Prostate gland (tissue), 2 donors: ENCODE data around the gene PTPN13.

Source experiments
- POLR2A ChIP-seq: fragments of 450-650 bp; IDR thresholded peaks from one replicate; pipeline ENCODE4 v1.6.1; 2016; ENCODE audit warnings: antibody characterized with exemption, mild to moderate bottlenecking
- TF ChIP-seq, protein P1 (sequence below), 4 experiments: fragments of 200-600 bp in 2 of 4; fragments of 450-650 bp in 2 of 4; sonication (generic) in 2 of 4; IDR thresholded peaks; 1 replicate in 3 of 4; 2 replicates in 1 of 4; pipeline ENCODE4 v1.5.1; 2016 to 2019; ENCODE audit warnings: antibody characterized with exemption in 4 of 4, mild to moderate bottlenecking in 2 of 4, moderate library complexity in 2 of 4

DNA sequence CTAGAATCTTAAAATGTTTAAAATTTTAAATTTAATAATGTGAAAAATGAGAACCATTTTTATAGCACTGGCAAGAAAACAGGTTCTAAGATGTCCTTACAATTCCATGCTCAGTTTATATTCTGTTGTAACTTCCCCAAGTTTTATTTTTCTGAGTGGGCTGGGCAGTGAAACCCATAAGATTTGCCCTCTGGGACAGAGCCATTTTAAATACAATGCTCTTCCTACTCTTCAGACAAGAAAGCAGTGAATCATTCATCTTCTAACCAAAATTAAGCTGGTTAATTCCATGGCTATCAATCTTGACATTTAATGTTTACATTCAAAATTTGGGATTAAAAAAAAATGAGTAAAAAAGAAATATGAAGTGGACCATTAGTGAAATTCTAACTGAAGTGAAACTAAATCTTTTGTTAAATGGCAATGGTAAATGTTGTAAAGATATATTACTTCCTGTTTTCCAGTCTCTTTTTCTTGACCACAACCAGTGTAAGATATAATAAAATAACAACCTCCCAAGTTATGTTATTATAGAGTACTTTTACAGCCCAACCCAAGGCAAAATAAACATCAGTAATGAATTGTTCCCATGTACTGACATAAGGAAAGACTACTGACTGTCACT, 37.2 kb upstream of the PTPN13 start:
- TF ChIP-seq, protein P1, sequence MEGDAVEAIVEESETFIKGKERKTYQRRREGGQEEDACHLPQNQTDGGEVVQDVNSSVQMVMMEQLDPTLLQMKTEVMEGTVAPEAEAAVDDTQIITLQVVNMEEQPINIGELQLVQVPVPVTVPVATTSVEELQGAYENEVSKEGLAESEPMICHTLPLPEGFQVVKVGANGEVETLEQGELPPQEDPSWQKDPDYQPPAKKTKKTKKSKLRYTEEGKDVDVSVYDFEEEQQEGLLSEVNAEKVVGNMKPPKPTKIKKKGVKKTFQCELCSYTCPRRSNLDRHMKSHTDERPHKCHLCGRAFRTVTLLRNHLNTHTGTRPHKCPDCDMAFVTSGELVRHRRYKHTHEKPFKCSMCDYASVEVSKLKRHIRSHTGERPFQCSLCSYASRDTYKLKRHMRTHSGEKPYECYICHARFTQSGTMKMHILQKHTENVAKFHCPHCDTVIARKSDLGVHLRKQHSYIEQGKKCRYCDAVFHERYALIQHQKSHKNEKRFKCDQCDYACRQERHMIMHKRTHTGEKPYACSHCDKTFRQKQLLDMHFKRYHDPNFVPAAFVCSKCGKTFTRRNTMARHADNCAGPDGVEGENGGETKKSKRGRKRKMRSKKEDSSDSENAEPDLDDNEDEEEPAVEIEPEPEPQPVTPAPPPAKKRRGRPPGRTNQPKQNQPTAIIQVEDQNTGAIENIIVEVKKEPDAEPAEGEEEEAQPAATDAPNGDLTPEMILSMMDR (IDR thresholded peaks at IDR 0.05), result no peak
- no peak for TF ChIP-seq POLR2A
